Liver (tissue), 9 donors: ENCODE data around the gene KRTAP10-5. TPM values are rescaled to one million over a fixed set of nuclear protein-coding genes. Genes with fewer than 3 reads are reported as not detected.

Source experiments
- DNase-seq: peaks from one replicate; pipeline ENCODE4 v3.0.0-alpha.2; 2017; ENCODE audit warnings: low spot score
- H3K27ac ChIP-seq, 2 donors: one replicate each; pipeline ENCODE4 v1.7.0; 2013; ENCODE audit warnings: inconsistent platforms in 2 of 2, low read length in 2 of 2, control low read depth in 1 of 2, low read depth in 1 of 2, mild to moderate bottlenecking in 1 of 2
- H3K27me3 ChIP-seq, 4 donors: one replicate each; pipeline versions ENCODE4 v1.6.1 to v1.7.0; 2013; ENCODE audit warnings: low read length in 3 of 4, inconsistent platforms in 1 of 4, mild to moderate bottlenecking in 1 of 4, moderate library complexity in 1 of 4; ENCODE audit not compliant: control insufficient read depth in 4 of 4, insufficient read depth in 4 of 4
- H3K36me3 ChIP-seq, 4 donors: one replicate each; pipeline versions ENCODE4 v1.6.1 to v1.7.0; 2013; ENCODE audit warnings: low read length in 3 of 4, mild to moderate bottlenecking in 3 of 4, low read depth in 1 of 4, moderate library complexity in 1 of 4; ENCODE audit not compliant: control insufficient read depth in 4 of 4, insufficient read depth in 3 of 4
- H3K4me1 ChIP-seq, 4 donors: one replicate each; pipeline versions ENCODE4 v1.6.1 to v1.7.0; 2013; ENCODE audit warnings: low read length in 3 of 4, mild to moderate bottlenecking in 3 of 4, moderate library complexity in 1 of 4; ENCODE audit not compliant: control insufficient read depth in 4 of 4, insufficient read depth in 4 of 4
- H3K4me3 ChIP-seq, 3 donors: one replicate each; pipeline versions ENCODE4 v1.6.1 to v1.7.0; 2013; ENCODE audit warnings: low read length in 3 of 3, control low read depth in 1 of 3, low read depth in 1 of 3, mild to moderate bottlenecking in 1 of 3
- H3K9ac ChIP-seq, 2 donors: one replicate each; pipeline ENCODE4 v1.7.0; 2013; ENCODE audit warnings: low read length in 2 of 2, mild to moderate bottlenecking in 2 of 2, moderate library complexity in 2 of 2, control low read depth in 1 of 2, low read depth in 1 of 2
- H3K9me3 ChIP-seq, 4 donors: one replicate each; pipeline versions ENCODE4 v1.6.1 to v1.7.0; 2013; ENCODE audit warnings: low read length in 3 of 4; ENCODE audit not compliant: control insufficient read depth in 4 of 4
- CTCF ChIP-seq: fragments of 150-350 bp; IDR thresholded peaks from 2 replicates; pipeline ENCODE4 v1.5.1; 2017; ENCODE audit warnings: improper control_type of control experiment, low read depth, low read length; ENCODE audit not compliant: missing input control
- FOXA1 ChIP-seq: IDR thresholded peaks from 2 replicates; pipeline ENCODE4 v1.6.1; 2016; ENCODE audit warnings: antibody characterized with exemption
- FOXA2 ChIP-seq: IDR thresholded peaks from 2 replicates; pipeline ENCODE4 v1.6.1; 2016; ENCODE audit warnings: antibody characterized with exemption
- GABPA ChIP-seq, 2 donors: IDR thresholded peaks in 1 of 2; conservative IDR thresholded peaks in 1 of 2; 2 replicates each; pipeline ENCODE4 v1.6.1; 2016; ENCODE audit warnings: antibody characterized with exemption in 2 of 2, mild to moderate bottlenecking in 1 of 2, moderate library complexity in 1 of 2
- HNF4A ChIP-seq, 2 donors: conservative IDR thresholded peaks; 2 replicates each; pipeline ENCODE4 v1.6.1; 2016; ENCODE audit warnings: antibody characterized with exemption in 2 of 2, mild to moderate bottlenecking in 2 of 2
- HNF4G ChIP-seq: IDR thresholded peaks from 2 replicates; pipeline ENCODE4 v1.6.1; 2016; ENCODE audit warnings: antibody characterized with exemption
- JUND ChIP-seq, 2 donors: IDR thresholded peaks; 2 replicates each; pipeline ENCODE4 v1.6.1; 2016; ENCODE audit warnings: antibody characterized with exemption in 2 of 2
- NR2F2 ChIP-seq: IDR thresholded peaks from 2 replicates; pipeline ENCODE4 v1.6.1; 2016; ENCODE audit warnings: antibody characterized with exemption
- RAD21 ChIP-seq, 2 donors: IDR thresholded peaks; 2 replicates each; pipeline ENCODE4 v1.6.1; 2016; ENCODE audit warnings: antibody characterized with exemption in 2 of 2, mild to moderate bottlenecking in 2 of 2
- RXRA ChIP-seq, 2 donors: IDR thresholded peaks; 2 replicates each; pipeline ENCODE4 v1.6.1; 2017 to 2018; ENCODE audit warnings: antibody characterized with exemption in 2 of 2, mild to moderate bottlenecking in 1 of 2
- SP1 ChIP-seq: IDR thresholded peaks from 2 replicates; pipeline ENCODE4 v1.6.1; 2018; ENCODE audit warnings: antibody characterized with exemption, mild to moderate bottlenecking
- TAF1 ChIP-seq: conservative IDR thresholded peaks from 2 replicates; pipeline ENCODE4 v1.6.1; 2016; ENCODE audit warnings: antibody characterized with exemption, mild to moderate bottlenecking
- YY1 ChIP-seq: IDR thresholded peaks from 2 replicates; pipeline ENCODE4 v1.6.1; 2016; ENCODE audit warnings: antibody characterized with exemption, mild to moderate bottlenecking
- WGBS: extraction: QIAGEN DNeasy Blood & Tissue Kit; methylation state at CpG from one replicate; pipeline ENCODE4 v1.1.7; 2013; 5-methylcytosine and 5-hydroxymethylcytosine counted together
- polyA plus RNA-seq, 2 donors: library from polyadenylated mRNA; stranded (reverse) in 1 of 2; unstranded in 1 of 2; fragments of 200-250 nt in 1 of 2; fragments of >200 nt in 1 of 2; fragmentation: Nextera tagmentation in 1 of 2; extraction: Ambion mirVana in 1 of 2; gene quantifications; one replicate each; pipeline versions ENCODE4 v1.2.1 to v1.2.3, GENCODE V29; 2013 to 2015
- total RNA-seq, 2 donors: library from RNA; depleted of rRNA; stranded (reverse); fragments of >200 nt; gene quantifications; one replicate each; pipeline ENCODE4 v1.2.3, GENCODE V29; 2014
- TF ChIP-seq, protein P1 (sequence below): IDR thresholded peaks from 2 replicates; pipeline ENCODE4 v1.6.1; 2016; ENCODE audit warnings: antibody characterized with exemption, mild to moderate bottlenecking
- TF ChIP-seq, protein P2 (sequence below): IDR thresholded peaks from 2 replicates; pipeline ENCODE4 v1.6.1; 2016; ENCODE audit warnings: antibody characterized with exemption
- donor health status: healthy.
- donor health status: healthy.
- donor health status: healthy.
- donor health status: healthy.
- donor health status: healthy.

Gene KRTAP10-5
- total and polyA plus RNA-seq, 4 donors: not detected

DNA sequence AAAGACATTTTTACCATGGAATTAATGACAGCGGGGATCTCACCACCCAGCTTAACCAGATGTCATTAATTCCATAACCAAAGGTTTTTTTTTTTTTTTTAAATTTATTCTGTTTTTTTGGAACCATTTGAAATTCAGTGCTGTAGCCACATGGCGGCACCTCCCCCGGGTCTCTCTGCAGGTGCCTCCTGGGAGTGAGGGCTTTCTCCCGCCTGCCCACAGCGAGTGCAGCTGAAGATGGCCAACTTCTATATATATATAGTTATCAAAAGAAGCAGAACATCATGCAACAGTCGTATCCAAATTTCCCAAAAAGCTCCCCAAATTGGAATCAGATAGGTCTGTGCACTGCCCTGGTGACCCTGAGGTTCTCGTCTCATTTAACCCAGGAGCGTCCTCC lies 35.1 kb upstream of the KRTAP10-5 start (continued):
- TF ChIP-seq, protein P1, sequence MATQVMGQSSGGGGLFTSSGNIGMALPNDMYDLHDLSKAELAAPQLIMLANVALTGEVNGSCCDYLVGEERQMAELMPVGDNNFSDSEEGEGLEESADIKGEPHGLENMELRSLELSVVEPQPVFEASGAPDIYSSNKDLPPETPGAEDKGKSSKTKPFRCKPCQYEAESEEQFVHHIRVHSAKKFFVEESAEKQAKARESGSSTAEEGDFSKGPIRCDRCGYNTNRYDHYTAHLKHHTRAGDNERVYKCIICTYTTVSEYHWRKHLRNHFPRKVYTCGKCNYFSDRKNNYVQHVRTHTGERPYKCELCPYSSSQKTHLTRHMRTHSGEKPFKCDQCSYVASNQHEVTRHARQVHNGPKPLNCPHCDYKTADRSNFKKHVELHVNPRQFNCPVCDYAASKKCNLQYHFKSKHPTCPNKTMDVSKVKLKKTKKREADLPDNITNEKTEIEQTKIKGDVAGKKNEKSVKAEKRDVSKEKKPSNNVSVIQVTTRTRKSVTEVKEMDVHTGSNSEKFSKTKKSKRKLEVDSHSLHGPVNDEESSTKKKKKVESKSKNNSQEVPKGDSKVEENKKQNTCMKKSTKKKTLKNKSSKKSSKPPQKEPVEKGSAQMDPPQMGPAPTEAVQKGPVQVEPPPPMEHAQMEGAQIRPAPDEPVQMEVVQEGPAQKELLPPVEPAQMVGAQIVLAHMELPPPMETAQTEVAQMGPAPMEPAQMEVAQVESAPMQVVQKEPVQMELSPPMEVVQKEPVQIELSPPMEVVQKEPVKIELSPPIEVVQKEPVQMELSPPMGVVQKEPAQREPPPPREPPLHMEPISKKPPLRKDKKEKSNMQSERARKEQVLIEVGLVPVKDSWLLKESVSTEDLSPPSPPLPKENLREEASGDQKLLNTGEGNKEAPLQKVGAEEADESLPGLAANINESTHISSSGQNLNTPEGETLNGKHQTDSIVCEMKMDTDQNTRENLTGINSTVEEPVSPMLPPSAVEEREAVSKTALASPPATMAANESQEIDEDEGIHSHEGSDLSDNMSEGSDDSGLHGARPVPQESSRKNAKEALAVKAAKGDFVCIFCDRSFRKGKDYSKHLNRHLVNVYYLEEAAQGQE: no peak
- TF ChIP-seq JUND (IDR thresholded peaks at IDR 0.05) (no peak), HNF4G (no peak), GABPA (IDR thresholded peaks at IDR 0.05 in 1 of 2, conservative IDR thresholded peaks at IDR 0.05 in 1 of 2) (no peak), NR2F2 (no peak), FOXA1 (no peak), YY1 (no peak), RXRA (IDR thresholded peaks at IDR 0.05) (no peak)

DNA sequence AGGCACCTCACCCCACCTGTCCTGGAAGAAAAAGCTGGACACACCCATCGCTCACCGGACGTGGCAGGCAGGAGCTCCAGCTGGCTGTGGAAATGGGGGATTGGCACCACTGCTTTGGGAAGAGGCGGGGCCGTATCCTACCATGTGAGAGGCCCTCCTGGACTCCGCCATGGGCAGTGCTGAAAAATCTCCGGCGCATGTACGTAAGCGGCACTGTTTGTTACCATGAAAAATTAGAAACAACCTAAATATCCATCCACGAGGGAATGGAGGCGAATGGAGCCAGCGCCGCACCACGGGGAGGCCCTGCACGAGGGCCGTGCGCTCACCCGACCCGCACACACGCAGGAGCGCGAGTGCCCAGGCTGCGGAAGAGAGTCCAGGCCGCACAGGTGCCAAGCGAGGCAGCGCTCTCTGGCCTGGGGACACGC lies 34.6 kb upstream of the KRTAP10-5 start:
- Histone ChIP-seq H3K9ac (no peak overlapping the region), H3K9me3 (peaks cover 0 to 10% (median 1%) of the 10 kb centered on the region in 4 donors), H3K36me3 (no peaks in the 10 kb centered on the region), H3K4me1 (no peaks in the 10 kb centered on the region), H3K27ac (no peak overlapping the region), H3K27me3 (no peaks in the 10 kb centered on the region), H3K4me3 (no peak overlapping the region)
- peak; percentile 23 for DNase-seq
- WGBS: 90% methylated on average over 28 of the region's 28 CpGs
- TF ChIP-seq, protein P1: no peak
- TF ChIP-seq NR2F2: no peak
- TF ChIP-seq HNF4A (conservative IDR thresholded peaks at IDR 0.05): no peak
- no peak for TF ChIP-seq CTCF
- no peak for TF ChIP-seq RXRA (IDR thresholded peaks at IDR 0.05)
- TF ChIP-seq TAF1: no peak

DNA sequence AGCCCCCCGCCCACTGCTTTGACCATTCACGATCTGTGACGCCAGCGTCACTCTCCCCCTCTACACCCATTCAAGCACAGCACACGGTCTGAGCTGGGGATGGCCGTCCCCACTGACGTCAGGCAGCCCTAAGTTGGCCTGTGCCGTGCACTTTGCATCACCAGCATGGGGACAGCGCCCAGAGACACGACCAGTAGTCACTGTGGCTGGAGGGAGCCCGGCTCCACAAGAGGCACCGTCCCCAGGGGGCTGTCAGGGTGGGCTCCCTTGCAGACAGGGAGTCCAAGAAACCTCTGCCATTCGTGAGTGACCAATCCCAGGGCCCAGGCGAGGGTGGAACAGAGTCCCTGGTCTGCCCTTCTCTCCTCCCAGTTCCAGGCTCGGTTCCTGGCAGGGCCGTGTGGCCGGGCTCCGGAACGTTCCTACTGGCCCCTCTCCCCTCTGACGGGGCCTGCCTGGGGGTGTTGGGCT lies 33.8 kb upstream of the KRTAP10-5 start:
- TF ChIP-seq SP1 (no peak), FOXA2 (no peak), FOXA1 (no peak), HNF4G (no peak), YY1 (no peak), RAD21 (IDR thresholded peaks at IDR 0.05) (no peak), CTCF (no peak)
- TF ChIP-seq, protein P2, sequence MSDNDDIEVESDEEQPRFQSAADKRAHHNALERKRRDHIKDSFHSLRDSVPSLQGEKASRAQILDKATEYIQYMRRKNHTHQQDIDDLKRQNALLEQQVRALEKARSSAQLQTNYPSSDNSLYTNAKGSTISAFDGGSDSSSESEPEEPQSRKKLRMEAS: no peak
- TF ChIP-seq, protein P1: no peak
- WGBS: 82% methylated on average over 20 of the region's 20 CpGs
- Histone ChIP-seq H3K9ac (no peak overlapping the region), H3K36me3 (no peaks in the 10 kb centered on the region), H3K27ac (no peak overlapping the region), H3K27me3 (no peaks in the 10 kb centered on the region), H3K4me3 (no peak overlapping the region), H3K4me1 (no peaks in the 10 kb centered on the region), H3K9me3 (peaks cover 0 to 11% (median 1%) of the 10 kb centered on the region in 4 donors)
- DNase-seq: peak; percentile 14
